Fibroblast of gingiva (primary cell): Measurements from ENCODE around the gene MRGPRE.

Source experiments
- DNase-seq: peaks from one replicate; pipeline ENCODE4 v3.0.0-alpha.2; 2011; ENCODE audit warnings: low read depth

MRGPRE gene

GRCh38 chr11:3226846-3227567, 5.2 kb downstream of the MRGPRE start:
- DNase-seq: no peak

GRCh38 chr11:3225826-3226750, 6.1 kb downstream of the MRGPRE start:
- no peak for DNase-seq

- no peak for DNase-seq
Observed at GRCh38 chr11:3225159-3225758, 7.0 kb downstream of the MRGPRE start.

DNA sequence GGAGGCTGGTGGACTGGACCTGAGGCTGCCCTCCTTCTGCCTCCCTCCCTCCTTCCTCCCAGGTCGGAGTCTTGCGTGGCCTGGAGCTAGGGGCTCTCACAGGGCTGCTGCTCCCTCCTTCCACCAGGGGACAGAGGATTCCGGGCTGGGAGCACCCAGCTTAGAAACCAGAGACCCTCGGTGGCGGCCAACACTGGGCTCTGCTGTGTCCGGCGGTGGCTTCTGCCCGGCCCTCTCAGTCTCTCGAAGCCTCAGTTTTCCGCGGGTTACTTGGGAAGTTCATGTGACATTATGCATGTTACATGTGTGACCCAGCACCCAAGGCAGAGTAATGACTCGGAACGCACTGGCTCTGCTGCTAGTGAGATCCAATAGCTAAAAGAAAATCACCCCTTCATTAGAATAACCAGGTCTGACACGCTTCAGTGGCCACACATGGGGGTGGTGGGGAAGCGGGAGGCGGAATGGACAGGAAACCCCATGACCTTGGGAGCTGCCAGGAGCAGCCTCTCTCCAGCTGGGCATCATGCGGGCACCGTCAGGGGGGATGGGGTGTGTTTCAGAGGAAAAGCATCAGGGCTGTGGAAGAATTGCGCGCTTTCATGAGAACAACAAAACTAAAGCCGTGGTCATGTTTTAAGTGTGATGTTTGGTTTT, 7.7 kb downstream of the MRGPRE start:
- DNase-seq: no peak

GRCh38 chr11:3223932-3224381, 8.3 kb downstream of the MRGPRE start:
- DNase-seq: no peak

DNA sequence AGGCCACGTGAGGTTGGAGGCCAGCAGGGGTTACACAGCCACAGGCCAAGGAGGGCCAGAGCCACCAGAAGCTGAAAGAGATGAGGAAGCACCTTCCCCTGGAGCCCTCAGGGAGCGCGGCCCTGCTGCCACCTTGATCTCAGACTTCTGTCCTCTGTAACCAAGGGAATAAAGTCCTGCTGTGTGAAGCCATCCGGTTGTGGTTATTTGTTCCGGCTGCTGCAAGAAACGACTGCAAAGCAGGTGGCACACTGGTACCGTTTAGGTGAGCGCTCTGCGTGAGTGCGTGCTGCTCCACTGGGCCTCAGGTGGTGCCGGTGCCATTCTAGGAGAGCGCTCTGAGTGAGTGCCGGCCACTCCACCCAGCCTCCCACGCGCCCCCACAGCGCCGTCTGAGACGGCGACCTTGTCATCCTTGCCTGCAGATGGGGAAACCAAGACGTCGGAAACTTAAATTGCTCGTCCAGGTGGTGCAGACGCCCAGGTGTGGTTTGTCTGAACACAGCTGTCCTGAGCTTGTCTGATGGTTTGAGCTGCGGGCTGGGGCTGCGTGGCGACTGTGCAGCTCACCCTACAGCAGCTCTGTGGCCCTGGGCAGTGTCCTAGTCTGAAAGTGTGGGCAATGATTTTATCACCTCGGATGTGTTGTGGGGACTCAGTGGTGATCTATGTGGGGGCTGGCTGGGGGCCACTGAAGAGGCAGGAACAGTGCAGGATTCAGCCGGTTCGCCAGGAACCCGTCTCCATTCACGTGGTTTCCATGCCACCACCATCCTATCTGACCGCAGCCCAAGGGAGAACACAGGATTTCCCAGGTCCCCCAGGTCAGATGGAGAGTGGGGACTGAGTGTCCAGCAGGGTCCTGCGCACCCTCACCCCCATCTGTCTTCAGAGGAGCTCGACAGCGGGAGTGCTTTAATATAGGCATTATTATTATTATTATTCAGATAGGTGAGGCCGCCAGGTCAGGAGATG, 9.0 kb downstream of the MRGPRE start:
- no peak for DNase-seq

- DNase-seq: no peak
Observed at GRCh38 chr11:3222003-3222855, 10.0 kb downstream of the MRGPRE start.

DNA sequence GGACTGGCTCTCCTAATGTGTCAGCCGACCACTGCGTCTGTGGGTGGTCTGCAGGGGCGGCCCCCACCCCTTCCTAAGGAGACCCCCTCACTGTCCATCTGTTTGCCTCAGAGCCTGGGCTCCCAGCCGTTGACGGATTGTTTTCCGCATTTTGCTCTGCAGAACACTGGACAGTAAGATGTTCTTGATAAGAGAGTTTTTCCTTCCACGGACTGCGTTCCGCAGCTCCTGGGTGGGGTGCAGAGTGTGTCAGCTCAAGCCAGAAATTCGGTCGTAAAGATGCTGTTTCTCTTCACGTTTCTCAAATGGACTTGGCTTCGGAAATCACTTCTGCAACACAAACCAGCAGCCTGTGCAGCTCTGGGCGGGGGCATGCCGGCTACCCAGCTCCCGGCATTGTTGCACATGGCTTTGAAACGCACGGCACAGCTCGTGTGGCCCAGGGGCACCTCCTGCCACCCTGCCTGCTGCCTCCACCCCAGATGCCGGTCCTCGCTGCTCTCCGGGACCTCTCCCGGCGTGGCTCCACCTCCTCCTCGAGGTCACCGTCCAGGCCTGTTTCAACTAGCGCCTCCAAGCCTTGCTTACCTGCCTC, 10.7 kb downstream of the MRGPRE start:
- DNase-seq: no peak

DNA sequence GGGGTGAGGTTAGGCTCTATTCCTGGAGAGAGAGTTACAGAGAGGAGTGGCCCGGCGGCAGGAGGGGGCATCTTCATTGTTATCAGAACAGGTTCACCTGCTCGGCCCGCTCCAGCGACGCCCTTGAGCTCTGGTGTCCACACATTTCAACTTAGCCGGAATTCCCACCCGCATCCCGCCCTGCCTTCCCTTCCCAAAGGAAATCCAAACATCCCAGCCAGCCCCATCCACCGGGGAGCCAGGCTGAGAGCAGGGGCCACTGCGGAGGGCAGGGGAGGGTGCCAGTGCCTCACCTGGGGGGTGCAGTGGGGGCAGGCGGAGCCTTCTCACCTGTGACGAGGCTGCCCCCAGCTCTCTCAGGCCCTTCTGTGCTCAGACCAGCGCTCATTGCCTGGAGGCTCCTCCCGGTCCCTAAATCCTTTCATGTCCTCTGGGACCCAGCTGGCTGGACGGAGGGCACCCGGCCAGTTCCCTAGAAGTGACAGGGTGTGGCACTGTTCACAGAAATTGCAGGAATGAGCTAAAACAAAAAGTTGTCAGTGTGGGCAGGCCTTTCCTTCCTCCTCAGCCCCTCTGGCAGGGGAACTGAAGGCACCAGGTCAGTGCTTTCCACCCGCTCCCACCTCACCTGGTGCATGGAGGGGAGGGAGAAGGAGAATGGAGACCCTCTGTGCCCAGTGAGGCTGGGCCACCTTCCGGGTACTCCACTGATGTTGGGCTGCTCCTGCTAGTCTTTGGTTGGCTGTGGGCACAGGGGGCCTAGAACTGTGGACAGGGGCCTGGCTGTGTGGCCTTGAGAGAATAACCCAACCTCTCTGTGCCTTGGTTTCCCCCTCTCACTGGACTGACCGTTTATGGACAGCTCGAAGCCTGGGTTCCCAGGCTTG, 11.5 kb downstream of the MRGPRE start:
- DNase-seq: no peak

DNA sequence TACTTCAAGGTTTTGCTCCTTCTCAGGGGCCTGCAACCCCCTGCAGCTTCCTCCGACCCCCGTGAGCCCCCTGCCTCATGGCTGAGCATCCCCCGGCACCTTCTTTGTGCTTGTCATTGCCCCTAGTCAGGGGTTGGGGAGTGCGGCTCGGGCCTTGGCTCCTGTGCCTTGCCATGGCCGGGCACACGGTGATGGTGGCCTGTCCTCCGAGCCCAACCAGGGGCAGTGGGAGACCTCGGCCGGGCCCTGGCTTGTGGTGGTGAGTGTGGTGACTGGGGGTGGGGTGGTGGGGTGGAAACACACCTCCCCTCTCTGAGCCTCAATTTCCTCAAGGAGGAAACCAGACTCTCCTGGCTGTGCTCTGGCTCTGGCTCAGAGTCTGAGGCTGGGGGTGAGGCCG, 12.1 kb downstream of the MRGPRE start:
- no peak for DNase-seq

- no peak for DNase-seq
Observed at GRCh38 chr11:3219281-3219892, 12.8 kb downstream of the MRGPRE start.

GRCh38 chr11:3218483-3219280, 13.5 kb downstream of the MRGPRE start, which contains the start of gene MRGPRG:
MRGPRG (minus strand) TSS chr11:3218813; CDS start chr11:3218813, 0 bp downstream.
- no peak for DNase-seq

DNA sequence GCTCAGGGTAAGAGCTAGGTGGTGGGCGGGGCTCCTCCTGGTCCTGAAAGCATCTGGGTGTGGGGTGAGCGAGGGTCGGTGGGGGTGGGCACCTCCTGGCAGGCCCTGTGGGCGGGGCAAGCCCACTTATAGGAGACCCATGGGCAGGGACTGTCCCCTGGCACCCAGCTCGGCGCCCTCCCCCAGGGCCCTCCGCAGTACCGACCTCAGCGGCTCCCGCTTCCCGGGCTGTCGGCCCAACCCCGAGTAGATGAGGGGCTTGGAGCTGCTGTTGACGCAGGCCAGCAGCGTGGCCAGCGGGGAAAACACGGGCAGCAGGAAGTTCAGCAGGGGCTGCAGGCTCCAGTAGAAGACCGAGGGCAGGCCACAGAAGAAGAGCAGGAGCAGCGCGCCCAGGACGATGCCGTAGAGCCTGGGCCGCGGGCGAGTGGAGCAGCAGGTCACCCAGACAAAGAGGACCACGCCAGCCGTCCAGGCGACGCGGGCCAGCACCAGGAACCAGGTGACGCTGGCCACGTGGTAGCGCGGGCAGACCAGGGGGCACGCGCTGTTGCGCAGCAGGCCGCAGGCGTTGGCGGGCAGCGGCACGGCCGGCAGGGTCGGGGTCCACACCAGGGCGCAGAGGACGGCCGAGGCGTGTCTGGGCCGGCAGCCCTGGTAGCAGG, 14.3 kb downstream of the MRGPRE start:
- no peak for DNase-seq

GRCh38 chr11:3216027-3216525, 16.1 kb downstream of the MRGPRE start:
- no peak for DNase-seq

DNA sequence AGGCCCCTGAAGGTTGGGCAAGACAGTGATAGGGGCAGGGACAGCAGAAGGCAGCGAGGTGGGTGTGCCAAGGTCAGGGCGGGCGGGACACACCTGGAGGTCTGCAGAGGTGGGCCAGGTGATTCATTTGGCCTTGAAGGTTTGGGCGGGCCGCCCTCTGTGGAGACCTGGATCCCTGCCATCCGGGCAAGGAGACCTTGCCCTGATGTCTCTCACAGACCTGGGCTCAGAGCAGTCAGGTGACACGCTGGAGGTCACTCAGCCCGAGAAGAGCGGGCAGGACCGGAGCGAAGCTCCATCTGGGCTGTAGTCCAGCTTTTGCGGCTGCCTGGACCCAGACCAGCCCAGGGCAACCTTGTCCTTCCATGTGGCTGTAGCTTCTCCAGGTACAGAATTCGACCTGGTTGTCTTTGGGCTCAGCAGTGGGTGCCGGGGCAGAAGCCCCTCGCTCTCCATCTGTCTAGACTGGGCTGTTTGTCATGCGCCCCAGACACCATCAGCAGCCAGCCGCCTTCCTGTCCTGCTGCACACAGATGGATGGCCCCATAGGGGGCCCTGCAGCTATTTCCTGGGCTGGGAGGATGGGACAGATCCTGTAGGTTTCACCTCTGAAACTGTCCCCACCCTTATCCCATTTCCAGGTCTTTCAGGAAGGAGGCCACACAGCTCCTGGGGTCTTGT, 16.7 kb downstream of the MRGPRE start:
- DNase-seq: no peak

- no peak for DNase-seq
Observed at GRCh38 chr11:3214420-3214699, 17.9 kb downstream of the MRGPRE start.
